Sigmoid colon (tissue), 4 donors: ENCODE results near the gene RHBDL1.

ENCODE experiments used
- POLR2AphosphoS5 ChIP-seq, 4 donors: sonication (generic); formaldehyde crosslinking; IDR thresholded peaks; one replicate each; pipeline ENCODE4 v1.6.1; 2017; ENCODE audit warnings: antibody characterized with exemption in 4 of 4
- TF ChIP-seq, protein P1 (sequence below), 4 experiments: fragments of 450-650 bp in 3 of 4; fragments of 200-600 bp in 1 of 4; IDR thresholded peaks; one replicate each; pipeline ENCODE4 v1.5.1; 2016 to 2019; ENCODE audit warnings: antibody characterized with exemption in 4 of 4, mild to moderate bottlenecking in 3 of 4, moderate library complexity in 2 of 4

DNA sequence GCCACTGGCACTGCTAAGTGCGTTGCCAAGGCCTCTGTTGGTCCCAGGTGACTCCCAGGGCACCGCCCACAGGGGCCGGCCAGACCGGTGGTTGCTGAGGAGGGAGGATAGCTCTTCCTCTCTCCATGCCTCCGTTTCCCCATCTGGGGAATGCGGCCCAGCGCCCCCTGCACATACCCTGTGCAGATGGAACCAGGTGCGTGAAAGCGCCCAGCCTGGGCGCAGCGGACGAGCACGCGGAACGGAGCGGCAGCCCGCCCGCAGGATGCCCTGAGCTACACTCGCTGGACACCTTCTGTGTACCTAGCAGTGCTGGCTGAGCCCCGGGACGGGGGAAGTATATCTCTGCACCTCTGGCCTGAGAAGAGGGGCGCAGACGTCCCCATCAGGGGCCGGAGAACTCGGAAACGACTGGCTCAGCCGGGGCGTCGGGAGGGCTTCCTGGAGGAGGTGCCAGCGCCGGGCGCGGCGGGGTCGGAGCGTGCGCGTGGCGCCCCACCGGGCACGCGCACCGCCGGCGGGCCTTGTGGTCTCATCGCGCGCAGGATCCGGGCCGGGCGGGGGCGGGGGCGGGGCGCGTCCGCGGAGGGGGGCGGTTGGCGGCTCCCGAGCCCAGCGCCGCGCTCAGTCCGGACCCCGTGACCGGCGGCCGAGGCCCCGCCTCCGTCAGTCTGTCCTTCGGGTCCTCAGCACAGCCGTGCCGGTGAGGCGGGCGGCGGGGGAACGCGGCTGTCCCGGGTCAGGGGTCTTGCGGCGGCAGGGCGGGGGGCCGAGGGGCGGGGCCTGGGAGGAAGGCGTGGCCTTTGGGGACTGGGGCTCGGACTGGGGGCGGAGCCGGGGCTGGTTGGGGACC lies 51.2 kb downstream of the RHBDL1 start, which contains the start of the genes CCDC78 and HAGHL:
- no peak for TF ChIP-seq POLR2AphosphoS5 (IDR thresholded peaks at IDR 0.05)
- TF ChIP-seq, protein P1, sequence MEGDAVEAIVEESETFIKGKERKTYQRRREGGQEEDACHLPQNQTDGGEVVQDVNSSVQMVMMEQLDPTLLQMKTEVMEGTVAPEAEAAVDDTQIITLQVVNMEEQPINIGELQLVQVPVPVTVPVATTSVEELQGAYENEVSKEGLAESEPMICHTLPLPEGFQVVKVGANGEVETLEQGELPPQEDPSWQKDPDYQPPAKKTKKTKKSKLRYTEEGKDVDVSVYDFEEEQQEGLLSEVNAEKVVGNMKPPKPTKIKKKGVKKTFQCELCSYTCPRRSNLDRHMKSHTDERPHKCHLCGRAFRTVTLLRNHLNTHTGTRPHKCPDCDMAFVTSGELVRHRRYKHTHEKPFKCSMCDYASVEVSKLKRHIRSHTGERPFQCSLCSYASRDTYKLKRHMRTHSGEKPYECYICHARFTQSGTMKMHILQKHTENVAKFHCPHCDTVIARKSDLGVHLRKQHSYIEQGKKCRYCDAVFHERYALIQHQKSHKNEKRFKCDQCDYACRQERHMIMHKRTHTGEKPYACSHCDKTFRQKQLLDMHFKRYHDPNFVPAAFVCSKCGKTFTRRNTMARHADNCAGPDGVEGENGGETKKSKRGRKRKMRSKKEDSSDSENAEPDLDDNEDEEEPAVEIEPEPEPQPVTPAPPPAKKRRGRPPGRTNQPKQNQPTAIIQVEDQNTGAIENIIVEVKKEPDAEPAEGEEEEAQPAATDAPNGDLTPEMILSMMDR (IDR thresholded peaks at IDR 0.05) = no peak
